Naive thymus-derived CD8-positive, alpha-beta T cell (primary cell): ENCODE data around the gene RLIM. TPM values are rescaled to one million over a fixed set of nuclear protein-coding genes. Genes with fewer than 3 reads are reported as not detected.
"Not testable (repeated sequence)": the region's sequence is repeated elsewhere in the genome, so short reads cannot be mapped to it uniquely, and the experiment has no call there.

Source experiments
- ATAC-seq, 2 donors: fragments of 150-1000 bp; cut with Tn5 transposase in 1 of 2; sonication (Bioruptor Pico), chemical (Tn5 transposase) in 1 of 2; 1 replicate in 1 of 2; 2 replicates in 1 of 2; pipeline ENCODE4 v1.10.0; 2021; ENCODE audit warnings: mild to moderate bottlenecking in 2 of 2, moderate library complexity in 2 of 2
- POLR2A ChIA-PET: fragments of 350-600 bp; sonication (Branson Sonifier 250); formaldehyde crosslinking; loops from one replicate; lab custom pipeline; 2021; ENCODE audit warnings: antibody characterized with exemption; lab: Charles Lee
- DNase-seq, 10 donors: peaks; one replicate each; pipeline versions ENCODE4 v3.0.0 to v3.0.0-alpha.2; 2020 to 2022
- H3K27ac Mint-ChIP-seq, 10 donors: one replicate each; pipeline ENCODE4 v1.8.0; 2020 to 2022; ENCODE audit warnings: mild to moderate bottlenecking in 10 of 10, mixed read lengths in 10 of 10, moderate library complexity in 4 of 10, inconsistent platforms in 1 of 10
- H3K27me3 Mint-ChIP-seq, 5 donors: one replicate each; pipeline ENCODE4 v1.8.0; 2021 to 2022; ENCODE audit warnings: mixed read lengths in 5 of 5
- H3K36me3 Mint-ChIP-seq, 3 donors: one replicate each; pipeline ENCODE4 v1.8.0; 2020 to 2022; ENCODE audit warnings: mixed read lengths in 3 of 3, mild to moderate bottlenecking in 2 of 3, inconsistent platforms in 1 of 3
- H3K4me1 Mint-ChIP-seq, 4 donors: one replicate each; pipeline ENCODE4 v1.8.0; 2021 to 2022; ENCODE audit warnings: mixed read lengths in 4 of 4
- H3K4me3 Mint-ChIP-seq, 10 donors: one replicate each; pipeline ENCODE4 v1.8.0; 2020 to 2022; ENCODE audit warnings: mild to moderate bottlenecking in 10 of 10, mixed read lengths in 10 of 10, moderate library complexity in 6 of 10, inconsistent platforms in 1 of 10
- H3K9me3 Mint-ChIP-seq, 9 donors: one replicate each; pipeline ENCODE4 v1.8.0; 2020 to 2022; ENCODE audit warnings: mixed read lengths in 9 of 9, mild to moderate bottlenecking in 3 of 9, inconsistent platforms in 1 of 9, moderate library complexity in 1 of 9
- polyA plus RNA-seq, 3 donors: library from polyadenylated mRNA; unstranded; fragments of 300-500 nt; fragmentation: Illumina TruSeq; gene quantifications; one replicate each; pipeline ENCODE4 v1.2.3, GENCODE V29; 2021
- total RNA-seq, 8 experiments: library from RNA in 2 of 8; stranded (reverse) in 2 of 8; gene quantifications; one replicate each; pipeline ENCODE4 v1.2.3 and lab custom pipeline; 2021 to 2026

RLIM gene
- total RNA-seq (10 to 100 TPM; 46.3 to 51.1 TPM), polyA plus RNA-seq (1 to 10 TPM; 6.2 to 6.6 (median 6.3) TPM), total RNA-seq (lab: John Stamatoyannopoulos, UW) (156 to 333 (median 192) reads per million in 6 experiments)

DNA sequence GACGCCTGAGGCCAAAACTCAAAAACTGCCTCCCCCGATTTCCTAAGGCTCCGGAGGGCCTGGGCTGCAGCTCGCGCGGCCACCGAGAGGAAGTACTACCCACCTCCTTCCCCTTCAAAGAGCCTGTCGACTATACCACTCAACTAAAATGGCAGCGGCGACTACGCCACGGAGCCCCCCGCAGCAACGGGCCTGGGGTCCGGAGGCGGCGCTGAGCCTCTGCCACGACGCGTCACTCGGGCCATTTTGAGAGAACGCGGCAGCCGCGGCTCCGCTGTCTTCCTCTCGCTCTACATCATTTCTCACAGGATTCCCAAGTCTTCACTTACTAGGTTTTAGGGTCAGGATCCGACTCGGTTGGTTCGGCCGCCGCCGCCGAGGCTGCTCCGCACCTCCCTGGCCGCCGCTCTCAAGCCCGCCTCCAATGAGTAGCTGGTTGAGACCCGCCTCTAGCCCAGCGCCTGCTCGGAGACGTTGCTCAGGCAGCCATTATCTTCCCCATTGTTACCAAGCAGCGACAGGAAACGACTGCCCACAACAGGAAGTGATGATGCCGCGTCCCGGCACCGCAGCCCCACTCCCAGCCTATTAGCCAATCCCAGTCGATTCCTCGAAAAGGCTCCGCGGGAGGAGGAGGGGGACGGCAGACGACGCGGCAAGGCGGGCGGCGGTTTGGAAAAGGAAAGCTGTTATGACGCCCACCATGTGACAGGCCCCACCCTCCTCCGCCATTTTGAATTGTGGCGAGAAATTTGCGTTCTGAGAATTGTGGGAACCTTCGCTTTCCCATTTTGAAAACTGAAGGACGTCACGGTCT lies at the start of gene RLIM:
RLIM (minus strand) TSS at position 532 of the 817 bp plus-strand sequence. CDS start 18,647 bp downstream, outside the sequence.
- peak; percentile 75 to 97 (median 92) for DNase-seq
- H3K9me3 Mint-ChIP-seq = no peaks in the 10 kb centered on the region

GRCh38 chrX:74656079-74656745 lies 41.8 kb upstream of the RLIM start:
- Mint-ChIP-seq H3K9me3 (no peaks in the 10 kb centered on the region), H3K4me1 (peaks cover 0 to 5% (median 1%) of the 10 kb centered on the region in 4 donors), H3K36me3 (peaks cover 0 to 13% (median 0%) of the 10 kb centered on the region in 3 donors), H3K27me3 (peaks cover 0 to 4% (median 0%) of the 10 kb centered on the region in 5 donors), H3K27ac (peak overlapping the region in 1 of 10 donors; percentile 84), H3K4me3 (no peak overlapping the region)
- ATAC-seq = no peak
- POLR2A ChIA-PET = no interaction called here
- no peak for DNase-seq

More for the DNA sequence above, at the start of gene RLIM:
- Mint-ChIP-seq H3K27me3 (no peaks in the 10 kb centered on the region), H3K4me3 (peak within 1 kb of the TSS; percentile 96 to 100 (median 98)), H3K4me1 (peaks cover 4 to 28% (median 13%) of the 10 kb centered on the region in 4 donors), H3K27ac (peak within 1 kb of the TSS; percentile 99 to 100 (median 100)), H3K36me3 (peaks cover 0 to 14% (median 4%) of the 10 kb centered on the region in 3 donors)
- POLR2A ChIA-PET = interaction anchor here (0.7 to 1.8 kb wide), 13 partner anchors 9 to 1558 kb away, joined by 3 to 11 read pairs (median 5); partner anchors contain the start of genes ABCB7, NEXMIF, PBDC1 and UPRT
- peak; percentile 89 to 90 for ATAC-seq

DNA sequence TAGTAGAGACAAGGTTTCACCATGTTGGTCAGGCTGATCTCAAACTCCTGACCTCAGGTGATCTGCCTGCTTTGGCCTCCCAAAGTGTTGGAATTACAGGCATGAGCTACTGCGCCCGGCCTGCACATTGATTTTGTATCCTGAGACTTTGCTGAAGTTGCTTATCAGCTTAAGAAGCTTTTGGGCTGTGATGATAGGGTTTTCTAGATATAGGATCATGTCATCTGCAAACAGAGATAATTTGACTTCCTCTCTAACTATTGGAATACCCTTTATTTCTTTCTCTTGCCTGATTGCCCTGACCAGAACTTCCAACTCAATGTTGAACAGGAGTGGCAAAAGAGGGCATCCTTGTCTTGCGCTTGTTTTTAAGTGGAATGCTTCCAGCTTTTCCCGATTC lies 40.5 kb upstream of the RLIM start:
- ATAC-seq, H3K27me3 Mint-ChIP-seq, DNase-seq, POLR2A ChIA-PET, H3K9me3 Mint-ChIP-seq, H3K27ac Mint-ChIP-seq, H3K4me1 Mint-ChIP-seq, H3K4me3 Mint-ChIP-seq: not testable (repeated sequence)
- H3K36me3 Mint-ChIP-seq = peaks cover 0 to 13% (median 0%) of the 10 kb centered on the region in 3 donors

GRCh38 chrX:74636749-74637314 lies 22.4 kb upstream of the RLIM start:
- Mint-ChIP-seq H3K4me1 (peaks cover 0 to 3% (median 0%) of the 10 kb centered on the region in 4 donors), H3K27me3 (peaks cover 0 to 16% (median 7%) of the 10 kb centered on the region in 5 donors), H3K9me3 (peaks cover 0 to 9% (median 0%) of the 10 kb centered on the region in 9 donors), H3K27ac (no peak overlapping the region), H3K36me3 (no peaks in the 10 kb centered on the region), H3K4me3 (no peak overlapping the region)
- POLR2A ChIA-PET = no interaction called here
- no peak for DNase-seq
- ATAC-seq = no peak

DNA sequence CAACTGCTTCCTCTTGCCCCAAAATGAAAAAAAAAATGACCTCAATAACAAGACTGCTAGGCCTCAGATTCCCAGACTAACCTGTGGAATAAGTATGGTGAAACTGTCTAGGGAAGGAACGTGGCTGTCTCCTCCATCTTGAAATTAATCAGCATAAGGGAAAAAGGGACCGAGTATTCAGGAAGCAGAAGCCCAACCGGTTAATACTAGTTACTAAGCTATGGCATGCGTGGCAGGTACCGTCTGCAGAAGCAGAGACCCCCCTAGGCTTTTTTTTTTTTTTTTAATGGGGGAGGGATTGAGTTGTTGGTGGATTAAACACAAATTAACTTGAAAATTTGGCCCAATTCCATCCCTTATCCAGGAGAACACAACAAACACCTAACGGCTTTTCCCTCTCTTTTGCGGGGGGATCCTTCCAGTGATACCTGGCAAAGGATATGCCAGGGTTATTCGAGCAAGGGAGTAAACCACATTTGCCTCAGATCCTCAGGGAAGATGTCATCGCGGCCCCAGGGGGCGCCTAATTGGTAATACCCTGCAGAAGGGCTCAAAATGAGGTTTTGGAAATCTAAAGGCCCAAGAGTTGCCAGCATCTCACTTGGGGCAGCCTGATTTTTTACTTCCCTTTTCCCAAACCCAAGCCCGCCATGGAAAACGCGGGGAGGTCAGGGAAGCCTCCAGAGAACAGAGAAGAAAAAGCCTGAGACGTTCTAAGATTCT lies 893 bp downstream of the RLIM start:
- Mint-ChIP-seq H3K27ac (peak overlapping the region; percentile 99 to 100 (median 100)), H3K4me1 (peaks cover 4 to 32% (median 18%) of the 10 kb centered on the region in 4 donors), H3K27me3 (no peaks in the 10 kb centered on the region), H3K4me3 (peak overlapping the region; percentile 96 to 100 (median 98)), H3K36me3 (peaks cover 0 to 21% (median 7%) of the 10 kb centered on the region in 3 donors), H3K9me3 (no peaks in the 10 kb centered on the region)
- POLR2A ChIA-PET = interaction anchor here (0.6 to 1.8 kb wide), 8 partner anchors 15 to 1535 kb away, joined by 3 to 11 read pairs (median 4); partner anchors contain the start of genes ABCB7 and NEXMIF
- peak in 2 of 10 donors; percentile 16 to 21 for DNase-seq
- ATAC-seq = no peak

- POLR2A ChIA-PET = no interaction called here
- Mint-ChIP-seq H3K4me1 (peaks cover 18 to 55% (median 47%) of the 10 kb centered on the region in 4 donors), H3K27me3 (no peaks in the 10 kb centered on the region), H3K4me3 (peak overlapping the region in 4 of 10 donors; percentile 18 to 55 (median 42)), H3K27ac (peak overlapping the region in 2 of 10 donors; percentile 17 to 69), H3K9me3 (no peaks in the 10 kb centered on the region), H3K36me3 (peaks cover 0 to 53% (median 3%) of the 10 kb centered on the region in 3 donors)
- no peak for ATAC-seq
- no peak for DNase-seq
Measured at GRCh38 chrX:74606799-74607198, 7.6 kb downstream of the RLIM start.

DNA sequence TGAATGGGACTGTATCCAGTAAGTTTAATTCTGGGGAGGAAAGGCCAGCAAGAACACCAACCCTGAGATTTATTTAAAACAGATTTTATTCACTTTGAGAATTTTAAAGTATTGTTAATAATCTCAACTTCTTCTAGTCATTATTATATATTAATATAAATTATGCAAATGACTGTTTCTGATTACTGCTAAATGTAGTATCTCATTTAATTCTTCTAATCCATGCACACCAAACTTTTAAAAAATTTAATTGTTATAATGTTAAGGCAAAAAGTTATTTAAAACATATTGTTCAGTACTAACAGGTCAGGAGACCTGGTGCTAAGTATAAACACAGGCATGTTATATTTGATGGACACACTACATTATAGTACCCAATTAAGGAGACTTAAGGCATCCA lies 8.1 kb downstream of the RLIM start:
- H3K4me3 Mint-ChIP-seq = no peak overlapping the region
- H3K4me1 Mint-ChIP-seq = peaks cover 19 to 59% (median 50%) of the 10 kb centered on the region in 4 donors
- H3K27ac Mint-ChIP-seq = peak overlapping the region in 2 of 10 donors; percentile 5 to 54
- POLR2A ChIA-PET = interaction anchor here (1.4 kb wide), 1 partner anchor 8 kb away, joined by 3 read pairs; the partner anchor contains the start of gene RLIM
- H3K9me3 Mint-ChIP-seq = no peaks in the 10 kb centered on the region
- H3K36me3 Mint-ChIP-seq = peaks cover 0 to 52% (median 3%) of the 10 kb centered on the region in 3 donors
- no peak for ATAC-seq
- DNase-seq = no peak
- H3K27me3 Mint-ChIP-seq = no peaks in the 10 kb centered on the region

DNA sequence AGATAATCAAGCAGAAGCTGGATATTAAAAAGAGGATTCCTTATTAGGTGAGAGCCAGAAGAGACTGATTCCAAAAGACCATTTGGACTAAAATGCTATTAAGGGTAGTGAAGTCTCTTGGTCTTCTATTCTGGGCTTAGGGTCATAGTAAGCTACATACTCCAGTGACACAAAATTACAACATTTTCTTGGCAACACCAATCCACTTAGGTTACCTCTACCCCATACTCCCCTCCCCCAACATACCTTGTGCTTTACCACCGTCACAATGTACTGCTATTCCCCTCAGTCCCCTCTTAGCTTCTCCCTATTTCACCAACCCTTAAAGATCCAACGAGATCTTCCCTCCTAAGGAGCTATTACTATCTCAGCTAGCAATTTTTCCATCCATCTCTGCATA lies 11.4 kb downstream of the RLIM start:
- ATAC-seq (peak in 1 of 2 donors; percentile 9), DNase-seq (no peak)
- peak overlapping the region in 3 of 10 donors; percentile 12 to 93 (median 51) for H3K27ac Mint-ChIP-seq
- peaks cover 0 to 56% (median 3%) of the 10 kb centered on the region in 3 donors for H3K36me3 Mint-ChIP-seq
- no peaks in the 10 kb centered on the region for H3K27me3 Mint-ChIP-seq
- POLR2A ChIA-PET = no interaction called here
- peaks cover 29 to 63% (median 60%) of the 10 kb centered on the region in 4 donors for H3K4me1 Mint-ChIP-seq
- H3K9me3 Mint-ChIP-seq = no peaks in the 10 kb centered on the region
- H3K4me3 Mint-ChIP-seq = peak overlapping the region in 3 of 10 donors; percentile 21 to 48 (median 42)

DNA sequence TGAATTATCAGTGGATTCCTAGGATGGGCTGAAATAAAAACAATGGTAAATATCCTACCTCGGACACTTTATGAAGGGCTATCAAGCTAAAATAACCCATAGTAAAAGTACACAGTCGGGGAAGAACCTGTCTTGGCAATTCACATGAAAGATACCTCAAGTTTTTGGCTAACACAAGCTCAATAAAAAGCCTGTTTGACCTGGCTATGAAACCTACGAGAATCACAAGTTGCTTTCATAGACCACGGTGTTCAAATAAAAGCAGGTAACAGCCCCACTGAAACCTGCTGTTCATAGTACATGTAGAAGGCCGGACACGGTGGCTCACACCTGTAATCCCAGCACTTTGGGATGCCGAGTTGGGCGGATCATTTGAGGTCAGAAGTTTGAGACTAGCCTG lies 12.3 kb downstream of the RLIM start:
- Mint-ChIP-seq H3K4me3 (peak overlapping the region in 1 of 10 donors; percentile 42), H3K9me3 (no peaks in the 10 kb centered on the region), H3K27me3 (no peaks in the 10 kb centered on the region), H3K27ac (peak overlapping the region in 2 of 10 donors; percentile 6 to 79), H3K36me3 (peaks cover 0 to 55% (median 3%) of the 10 kb centered on the region in 3 donors), H3K4me1 (peaks cover 29 to 64% (median 60%) of the 10 kb centered on the region in 4 donors)
- POLR2A ChIA-PET = no interaction called here
- no peak for DNase-seq
- ATAC-seq = no peak

GRCh38 chrX:74593593-74593992 lies 20.8 kb downstream of the RLIM start:
- Mint-ChIP-seq H3K27me3 (no peaks in the 10 kb centered on the region), H3K9me3 (no peaks in the 10 kb centered on the region), H3K27ac (no peak overlapping the region), H3K36me3 (peaks cover 0 to 84% (median 7%) of the 10 kb centered on the region in 3 donors), H3K4me1 (peaks cover 0 to 15% (median 8%) of the 10 kb centered on the region in 4 donors), H3K4me3 (no peak overlapping the region)
- POLR2A ChIA-PET = no interaction called here
- ATAC-seq (no peak), DNase-seq (no peak)

DNA sequence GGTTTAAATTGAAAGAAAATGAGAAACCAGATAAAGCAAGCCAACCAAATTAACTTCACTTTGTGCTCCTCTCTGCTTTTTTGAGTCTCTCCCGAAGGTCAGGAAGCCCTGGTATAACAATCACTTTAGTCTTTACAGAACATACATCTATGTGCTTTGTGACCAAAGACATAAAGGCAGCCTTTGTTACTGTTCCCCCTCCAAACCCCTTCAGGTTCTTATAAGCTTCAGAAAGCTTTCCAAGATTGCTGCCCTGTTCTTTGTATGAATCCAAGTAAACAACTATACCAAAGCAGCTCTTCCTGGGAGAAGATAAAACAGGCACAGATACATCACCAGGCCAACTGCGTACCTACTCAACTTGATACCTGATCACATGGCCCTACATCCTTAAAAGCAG lies 28.7 kb downstream of the RLIM start:
- Mint-ChIP-seq H3K36me3 (peaks cover 0 to 55% (median 7%) of the 10 kb centered on the region in 3 donors), H3K9me3 (no peaks in the 10 kb centered on the region), H3K4me1 (peaks cover 0 to 6% (median under 1%) of the 10 kb centered on the region in 4 donors), H3K27me3 (no peaks in the 10 kb centered on the region), H3K27ac (peak overlapping the region in 1 of 10 donors; percentile 35), H3K4me3 (no peak overlapping the region)
- ATAC-seq = no peak
- POLR2A ChIA-PET = no interaction called here
- DNase-seq = no peak
